Hair follicle dermal papilla cell (primary cell): Measurements from ENCODE around the gene TWSG1. TPM values are rescaled to one million over a fixed set of nuclear protein-coding genes. Genes with fewer than 3 reads are reported as not detected.

Experiments used
- total RNA-seq: library from RNA; depleted of rRNA; stranded (reverse); fragments of >200 nt; gene quantifications from 2 replicates; pipeline ENCODE4 v1.2.3, GENCODE V29; 2012

TWSG1 gene
- 199 and 258 TPM in 2 replicates for total RNA-seq

GRCh38 chr18:9334329-9334972, at the start of gene TWSG1:
TSS of gene TWSG1 (plus strand) at chr18:9334773. CDS start at chr18:9337230, 2,457 bp downstream.

Other genes with a start within 250 kb of the TWSG1 start
- 68.2 and 77.0 TPM in 2 replicates for gene NDUFV2, start 232.1 kb upstream of the TWSG1 start, total RNA-seq
- 59.4 and 66.5 TPM in 2 replicates for gene ANKRD12, start 198.0 kb upstream of the TWSG1 start, total RNA-seq
- gene RALBP1, start 140.7 kb downstream of the TWSG1 start, total RNA-seq, result 112 and 113 TPM in 2 replicates